ENCODE results near the gene POLE. TPM values are rescaled to one million over a fixed set of nuclear protein-coding genes. Genes with fewer than 3 reads are reported as not detected.
A peak's percentile ranks its signal among the peaks of the same experiment; 100 is the strongest.

Gene POLE
- total RNA-seq, 1 experiment from 2014 or later = 144 TPM

DNA sequence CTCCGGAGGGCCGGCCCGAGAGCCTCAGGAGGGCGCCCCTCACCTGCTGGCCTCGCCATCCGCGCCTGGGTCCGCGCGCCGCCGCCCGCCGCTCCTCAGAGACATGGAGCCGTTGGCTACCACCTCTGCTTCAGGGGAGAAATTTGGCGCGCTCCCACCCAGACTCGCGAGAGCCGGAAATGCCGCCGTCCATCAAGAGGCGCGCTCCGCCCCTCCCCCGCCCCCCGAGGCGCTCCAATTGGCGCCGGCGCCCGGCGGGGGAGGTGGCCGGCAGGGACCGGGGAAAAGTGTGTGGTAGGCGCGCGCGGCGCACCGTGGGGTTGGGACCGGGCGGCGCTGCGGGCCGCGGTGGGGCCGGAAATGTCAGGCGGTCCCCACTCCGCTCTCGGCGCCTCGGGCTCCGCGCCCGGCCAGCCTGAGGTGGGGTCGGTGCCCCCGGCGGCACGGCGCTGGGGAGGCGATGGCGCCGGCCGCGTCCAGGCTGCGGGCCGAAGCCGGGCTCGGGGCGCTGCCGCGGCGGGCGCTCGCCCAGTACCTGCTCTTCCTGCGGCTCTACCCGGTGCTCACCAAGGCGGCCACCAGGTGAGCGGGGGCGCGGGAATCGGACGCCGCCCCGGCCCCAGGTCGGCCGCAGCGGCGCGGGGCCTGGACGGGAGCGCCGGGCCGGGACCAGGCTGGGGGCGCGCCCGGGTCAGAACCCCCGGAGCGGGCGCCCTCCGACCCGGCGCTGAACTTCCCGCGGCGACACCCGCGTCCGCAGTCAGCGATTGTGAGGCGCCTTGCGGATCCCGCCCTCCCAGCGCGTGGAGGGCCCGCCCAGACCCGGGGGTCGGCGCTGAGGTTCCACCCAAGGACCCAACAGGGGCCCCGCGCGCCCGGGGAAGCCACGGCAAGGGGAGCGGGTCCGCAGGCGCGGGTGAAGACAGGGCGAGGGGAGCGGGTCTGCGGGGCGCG lies at the start of gene POLE, which contains the start of gene PXMP2 (continued):
- TF ChIP-seq, protein P1, sequence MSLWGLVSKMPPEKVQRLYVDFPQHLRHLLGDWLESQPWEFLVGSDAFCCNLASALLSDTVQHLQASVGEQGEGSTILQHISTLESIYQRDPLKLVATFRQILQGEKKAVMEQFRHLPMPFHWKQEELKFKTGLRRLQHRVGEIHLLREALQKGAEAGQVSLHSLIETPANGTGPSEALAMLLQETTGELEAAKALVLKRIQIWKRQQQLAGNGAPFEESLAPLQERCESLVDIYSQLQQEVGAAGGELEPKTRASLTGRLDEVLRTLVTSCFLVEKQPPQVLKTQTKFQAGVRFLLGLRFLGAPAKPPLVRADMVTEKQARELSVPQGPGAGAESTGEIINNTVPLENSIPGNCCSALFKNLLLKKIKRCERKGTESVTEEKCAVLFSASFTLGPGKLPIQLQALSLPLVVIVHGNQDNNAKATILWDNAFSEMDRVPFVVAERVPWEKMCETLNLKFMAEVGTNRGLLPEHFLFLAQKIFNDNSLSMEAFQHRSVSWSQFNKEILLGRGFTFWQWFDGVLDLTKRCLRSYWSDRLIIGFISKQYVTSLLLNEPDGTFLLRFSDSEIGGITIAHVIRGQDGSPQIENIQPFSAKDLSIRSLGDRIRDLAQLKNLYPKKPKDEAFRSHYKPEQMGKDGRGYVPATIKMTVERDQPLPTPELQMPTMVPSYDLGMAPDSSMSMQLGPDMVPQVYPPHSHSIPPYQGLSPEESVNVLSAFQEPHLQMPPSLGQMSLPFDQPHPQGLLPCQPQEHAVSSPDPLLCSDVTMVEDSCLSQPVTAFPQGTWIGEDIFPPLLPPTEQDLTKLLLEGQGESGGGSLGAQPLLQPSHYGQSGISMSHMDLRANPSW (CRISPR knock-in tag; conservative IDR thresholded peaks at IDR 0.05; ENCODE audit: low read depth) = 0 out of 2 replicates have a peak, but pooled peaks have one; percentile 34
- TF ChIP-seq ERG (CRISPR knock-in tag; IDR thresholded peaks at IDR 0.05) (no peak), CREB1 (CRISPR knock-in tag; IDR thresholded peaks at IDR 0.05) (no peak), NFYB (CRISPR knock-in tag; conservative IDR thresholded peaks at IDR 0.05; ENCODE audit: low read depth) (peak; percentile 49), CREM (CRISPR knock-in tag; IDR thresholded peaks at IDR 0.05) (peak; percentile 56), PRDM15 (CRISPR knock-in tag; IDR thresholded peaks at IDR 0.05) (no peak), ARID4B (CRISPR knock-in tag; IDR thresholded peaks at IDR 0.05; ENCODE audit: borderline replicate concordance) (peak; percentile 58; the same call in 1 of the 2 replicates), ESRRA (CRISPR knock-in tag; IDR thresholded peaks at IDR 0.05; ENCODE audit: borderline replicate concordance) (no peak), FOXK1 (CRISPR knock-in tag; IDR thresholded peaks at IDR 0.05) (no peak), SP1 (CRISPR knock-in tag; conservative IDR thresholded peaks at IDR 0.05) (peak; percentile 87), TEAD4 (CRISPR knock-in tag; IDR thresholded peaks at IDR 0.05) (no peak), PRRX2 (CRISPR knock-in tag; IDR thresholded peaks at IDR 0.05) (no peak), ETV6 (CRISPR knock-in tag; IDR thresholded peaks at IDR 0.05) (peak; percentile 68)
- TF ChIP-seq, protein P2, sequence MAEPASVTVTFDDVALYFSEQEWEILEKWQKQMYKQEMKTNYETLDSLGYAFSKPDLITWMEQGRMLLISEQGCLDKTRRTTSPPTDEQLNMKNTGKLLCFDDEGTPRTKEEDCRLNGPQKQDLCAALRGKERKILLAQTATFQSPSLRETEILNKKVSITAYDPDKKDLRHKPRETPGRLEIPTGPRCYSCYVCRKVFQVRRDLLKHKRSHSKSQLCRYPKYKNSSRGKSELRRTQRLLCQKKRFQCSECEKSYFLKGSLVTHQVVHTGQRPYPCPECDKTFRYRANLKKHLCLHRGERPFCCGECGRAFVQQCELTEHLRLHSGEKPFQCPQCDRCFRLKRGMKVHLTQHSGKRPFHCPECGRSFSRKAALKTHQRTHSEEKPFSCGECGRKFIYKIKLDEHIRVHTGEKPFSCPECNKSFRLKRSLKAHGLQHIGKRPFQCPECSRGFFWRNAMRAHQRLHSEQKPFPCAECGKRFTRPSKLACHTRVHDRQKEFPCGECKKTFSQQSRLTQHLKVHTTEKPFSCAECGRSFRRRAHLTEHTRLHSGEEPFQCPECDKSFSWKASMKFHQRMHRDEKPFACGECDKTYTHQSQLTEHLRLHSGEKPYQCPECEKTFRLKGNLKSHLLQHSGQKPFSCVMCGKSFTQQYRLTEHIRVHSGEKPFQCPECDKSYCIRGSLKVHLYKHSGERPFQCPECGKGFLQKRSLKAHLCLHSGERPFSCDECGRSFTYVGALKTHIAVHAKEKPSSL (CRISPR knock-in tag; conservative IDR thresholded peaks at IDR 0.05) = no peak
- TF ChIP-seq, protein P3, sequence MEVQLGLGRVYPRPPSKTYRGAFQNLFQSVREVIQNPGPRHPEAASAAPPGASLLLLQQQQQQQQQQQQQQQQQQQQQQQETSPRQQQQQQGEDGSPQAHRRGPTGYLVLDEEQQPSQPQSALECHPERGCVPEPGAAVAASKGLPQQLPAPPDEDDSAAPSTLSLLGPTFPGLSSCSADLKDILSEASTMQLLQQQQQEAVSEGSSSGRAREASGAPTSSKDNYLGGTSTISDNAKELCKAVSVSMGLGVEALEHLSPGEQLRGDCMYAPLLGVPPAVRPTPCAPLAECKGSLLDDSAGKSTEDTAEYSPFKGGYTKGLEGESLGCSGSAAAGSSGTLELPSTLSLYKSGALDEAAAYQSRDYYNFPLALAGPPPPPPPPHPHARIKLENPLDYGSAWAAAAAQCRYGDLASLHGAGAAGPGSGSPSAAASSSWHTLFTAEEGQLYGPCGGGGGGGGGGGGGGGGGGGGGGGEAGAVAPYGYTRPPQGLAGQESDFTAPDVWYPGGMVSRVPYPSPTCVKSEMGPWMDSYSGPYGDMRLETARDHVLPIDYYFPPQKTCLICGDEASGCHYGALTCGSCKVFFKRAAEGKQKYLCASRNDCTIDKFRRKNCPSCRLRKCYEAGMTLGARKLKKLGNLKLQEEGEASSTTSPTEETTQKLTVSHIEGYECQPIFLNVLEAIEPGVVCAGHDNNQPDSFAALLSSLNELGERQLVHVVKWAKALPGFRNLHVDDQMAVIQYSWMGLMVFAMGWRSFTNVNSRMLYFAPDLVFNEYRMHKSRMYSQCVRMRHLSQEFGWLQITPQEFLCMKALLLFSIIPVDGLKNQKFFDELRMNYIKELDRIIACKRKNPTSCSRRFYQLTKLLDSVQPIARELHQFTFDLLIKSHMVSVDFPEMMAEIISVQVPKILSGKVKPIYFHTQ (CRISPR knock-in tag; IDR thresholded peaks at IDR 0.05) = no peak
- TF ChIP-seq, protein P4, sequence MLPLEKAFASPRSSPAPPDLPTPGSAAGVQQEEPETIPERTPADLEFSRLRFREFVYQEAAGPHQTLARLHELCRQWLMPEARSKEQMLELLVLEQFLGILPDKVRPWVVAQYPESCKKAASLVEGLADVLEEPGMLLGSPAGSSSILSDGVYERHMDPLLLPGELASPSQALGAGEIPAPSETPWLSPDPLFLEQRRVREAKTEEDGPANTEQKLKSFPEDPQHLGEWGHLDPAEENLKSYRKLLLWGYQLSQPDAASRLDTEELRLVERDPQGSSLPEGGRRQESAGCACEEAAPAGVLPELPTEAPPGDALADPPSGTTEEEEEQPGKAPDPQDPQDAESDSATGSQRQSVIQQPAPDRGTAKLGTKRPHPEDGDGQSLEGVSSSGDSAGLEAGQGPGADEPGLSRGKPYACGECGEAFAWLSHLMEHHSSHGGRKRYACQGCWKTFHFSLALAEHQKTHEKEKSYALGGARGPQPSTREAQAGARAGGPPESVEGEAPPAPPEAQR (CRISPR knock-in tag; IDR thresholded peaks at IDR 0.05) = no peak
- TF ChIP-seq, protein P5, sequence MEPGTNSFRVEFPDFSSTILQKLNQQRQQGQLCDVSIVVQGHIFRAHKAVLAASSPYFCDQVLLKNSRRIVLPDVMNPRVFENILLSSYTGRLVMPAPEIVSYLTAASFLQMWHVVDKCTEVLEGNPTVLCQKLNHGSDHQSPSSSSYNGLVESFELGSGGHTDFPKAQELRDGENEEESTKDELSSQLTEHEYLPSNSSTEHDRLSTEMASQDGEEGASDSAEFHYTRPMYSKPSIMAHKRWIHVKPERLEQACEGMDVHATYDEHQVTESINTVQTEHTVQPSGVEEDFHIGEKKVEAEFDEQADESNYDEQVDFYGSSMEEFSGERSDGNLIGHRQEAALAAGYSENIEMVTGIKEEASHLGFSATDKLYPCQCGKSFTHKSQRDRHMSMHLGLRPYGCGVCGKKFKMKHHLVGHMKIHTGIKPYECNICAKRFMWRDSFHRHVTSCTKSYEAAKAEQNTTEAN (CRISPR knock-in tag; IDR thresholded peaks at IDR 0.05) = no peak

Measured in WTC11 (cell line).